ENCODE results near the gene CDIP1. TPM values are rescaled to one million over a fixed set of nuclear protein-coding genes. Genes with fewer than 3 reads are reported as not detected.
A peak's percentile ranks its signal among the peaks of the same experiment; 100 is the strongest.

The CDIP1 gene
- total RNA-seq, 4 donors from 2014 or later, result 23.8 to 34.2 (median 25.4) TPM

GRCh38 chr16:4512473-4512872 is 26.1 kb downstream of the CDIP1 start:
- intact Hi-C loops (cut with DNase I; ENCODE audit: low total_unique reads), result no loop called here
- Histone ChIP-seq H3K4me3 (no peak overlapping the region), H3K4me1 (peaks cover 6 to 36% of the 10 kb centered on the region in 2 donors), H3K27me3 (no peaks in the 10 kb centered on the region), H3K36me3 (peaks cover 0 to 59% of the 10 kb centered on the region in 2 donors), H3K27ac (no peak overlapping the region), H3K9me3 (no peaks in the 10 kb centered on the region)
- in situ Hi-C loops (cut with MboI; ENCODE audit: low sequenced_read_pairs in 4 of 4), result loop anchor here in 1 of 4 donors (25.0 kb wide), 1 partner anchor 100 kb away; the partner anchor contains the start of genes MGRN1 and UBALD1
- TF ChIP-seq POLR2A (IDR thresholded peaks at IDR 0.05), result no peak
- no peak for TF ChIP-seq CTCF (IDR thresholded peaks at IDR 0.05 in 4 of 5, conservative IDR thresholded peaks at IDR 0.05 in 1 of 5)
- no peak for ATAC-seq
- no peak for DNase-seq

- peak overlapping the region in 2 of 4 donors; percentile 15 to 41 for H3K27ac ChIP-seq
- H3K4me1 ChIP-seq, result peaks cover 6 to 32% of the 10 kb centered on the region in 2 donors
- intact Hi-C loops (cut with DNase I; ENCODE audit: low total_unique reads), result no loop called here
- H3K4me3 ChIP-seq, result no peak overlapping the region
- in situ Hi-C loops (cut with MboI; ENCODE audit: low sequenced_read_pairs in 4 of 4), result loop anchor here in 1 of 4 donors (25.0 kb wide), 1 partner anchor 101 kb away; the partner anchor contains the start of genes MGRN1 and UBALD1
- peaks cover 0 to 67% of the 10 kb centered on the region in 2 donors for H3K36me3 ChIP-seq
- no peak for DNase-seq
- no peaks in the 10 kb centered on the region for H3K9me3 ChIP-seq
- TF ChIP-seq POLR2A (IDR thresholded peaks at IDR 0.05) (no peak), CTCF (IDR thresholded peaks at IDR 0.05 in 4 of 5, conservative IDR thresholded peaks at IDR 0.05 in 1 of 5) (peak in 4 of 5 experiments; percentile 33 to 47 (median 44))
- ATAC-seq, result peak in 1 of 2 donors; percentile 37
- no peaks in the 10 kb centered on the region for H3K27me3 ChIP-seq
Observed at GRCh38 chr16:4511441-4512082, 27.0 kb downstream of the CDIP1 start.

GRCh38 chr16:4510747-4511426 is 27.7 kb downstream of the CDIP1 start:
- peaks cover 6 to 31% of the 10 kb centered on the region in 2 donors for H3K4me1 ChIP-seq
- in situ Hi-C loops (cut with MboI; ENCODE audit: low sequenced_read_pairs in 4 of 4), result loop anchor here in 1 of 4 donors (25.0 kb wide), 1 partner anchor 101 kb away; the partner anchor contains the start of genes MGRN1 and UBALD1

GRCh38 chr16:4510131-4510530 is 28.4 kb downstream of the CDIP1 start:
- H3K9me3 ChIP-seq, result no peaks in the 10 kb centered on the region
- intact Hi-C loops (cut with DNase I; ENCODE audit: low total_unique reads), result no loop called here
- no peak for ATAC-seq
- in situ Hi-C loops (cut with MboI; ENCODE audit: low sequenced_read_pairs in 4 of 4), result loop anchor here in 1 of 4 donors (25.0 kb wide), 1 partner anchor 102 kb away; the partner anchor contains the start of genes MGRN1 and UBALD1
- no peak for DNase-seq
- TF ChIP-seq CTCF (IDR thresholded peaks at IDR 0.05 in 4 of 5, conservative IDR thresholded peaks at IDR 0.05 in 1 of 5) (no peak), POLR2A (IDR thresholded peaks at IDR 0.05) (no peak)
- no peak overlapping the region for H3K4me3 ChIP-seq
- H3K27me3 ChIP-seq, result no peaks in the 10 kb centered on the region
- peaks cover 0 to 67% of the 10 kb centered on the region in 2 donors for H3K36me3 ChIP-seq
- H3K27ac ChIP-seq, result no peak overlapping the region
- peaks cover 6 to 28% of the 10 kb centered on the region in 2 donors for H3K4me1 ChIP-seq

More at GRCh38 chr16:4510747-4511426, 27.7 kb downstream of the CDIP1 start:
- Histone ChIP-seq H3K36me3 (peaks cover 0 to 67% of the 10 kb centered on the region in 2 donors), H3K9me3 (no peaks in the 10 kb centered on the region), H3K27me3 (no peaks in the 10 kb centered on the region), H3K27ac (peak overlapping the region in 1 of 4 donors; percentile 15), H3K4me3 (no peak overlapping the region)
- intact Hi-C loops (cut with DNase I; ENCODE audit: low total_unique reads), result no loop called here
- no peak for TF ChIP-seq CTCF (IDR thresholded peaks at IDR 0.05 in 4 of 5, conservative IDR thresholded peaks at IDR 0.05 in 1 of 5)
- no peak for TF ChIP-seq POLR2A (IDR thresholded peaks at IDR 0.05)
- ATAC-seq (no peak), DNase-seq (no peak)
